Common myeloid progenitor, CD34-positive (primary cell): Measurements from ENCODE around the gene GRB10.
A peak's percentile ranks its signal among the peaks of the same experiment; 100 is the strongest.

Experiments used
- CTCF ChIA-PET: fragments of 350-600 bp; sonication (Branson Sonifier 250); formaldehyde crosslinking; loops from one replicate; lab custom pipeline; 2021; ENCODE audit warnings: antibody characterized with exemption; lab: Charles Lee
- POLR2A ChIA-PET: fragments of 350-600 bp; sonication (Branson Sonifier 250); formaldehyde crosslinking; loops from one replicate; lab custom pipeline; 2021; ENCODE audit warnings: antibody characterized with exemption; lab: Charles Lee
- DNase-seq, 3 donors: peaks; one replicate each; pipeline versions ENCODE4 v3.0.0 to v3.0.0-alpha.2; 2013
- H3K27ac ChIP-seq, 2 experiments: 1 replicate in 1 of 2; 2 replicates in 1 of 2; pipeline ENCODE4 v1.7.0; 2013; ENCODE audit warnings: inconsistent platforms in 2 of 2, low read length in 2 of 2, mild to moderate bottlenecking in 2 of 2, low read depth in 1 of 2, moderate library complexity in 1 of 2; ENCODE audit not compliant: severe bottlenecking in 2 of 2, insufficient read depth in 1 of 2, poor library complexity in 1 of 2
- H3K27me3 ChIP-seq, 5 experiments: replicated peaks in 2 of 5; 1 replicate in 3 of 5; 2 replicates in 2 of 5; pipeline versions ENCODE4 v1.6.1 to v1.7.0; 2013; ENCODE audit warnings: low read length in 4 of 5, mild to moderate bottlenecking in 2 of 5, moderate library complexity in 2 of 5, inconsistent platforms in 1 of 5; ENCODE audit not compliant: insufficient read depth in 5 of 5, control insufficient read depth in 4 of 5
- H3K36me3 ChIP-seq, 4 experiments: 1 replicate in 2 of 4; 2 replicates in 2 of 4; pipeline versions ENCODE4 v1.6.1 to v1.7.0; 2013; ENCODE audit warnings: low read length in 3 of 4, control low read depth in 1 of 4, mild to moderate bottlenecking in 1 of 4; ENCODE audit not compliant: control insufficient read depth in 4 of 4, insufficient read depth in 4 of 4
- H3K4me1 ChIP-seq, 4 experiments: 1 replicate in 3 of 4; 2 replicates in 1 of 4; pipeline versions ENCODE4 v1.6.1 to v1.7.1; 2013; ENCODE audit warnings: low read length in 3 of 4, mild to moderate bottlenecking in 3 of 4, control low read depth in 1 of 4, inconsistent platforms in 1 of 4, moderate library complexity in 1 of 4; ENCODE audit not compliant: control insufficient read depth in 4 of 4, insufficient read depth in 4 of 4; ENCODE audit errors: control extremely low read depth in 1 of 4
- H3K4me3 ChIP-seq, 7 experiments: 1 replicate in 4 of 7; 2 replicates in 3 of 7; pipeline versions ENCODE4 v1.5.1 to v1.7.0; 2013; ENCODE audit warnings: mild to moderate bottlenecking in 7 of 7, low read length in 6 of 7, moderate library complexity in 6 of 7, inconsistent platforms in 2 of 7, low read depth in 2 of 7, control low read depth in 1 of 7; ENCODE audit not compliant: insufficient read depth in 4 of 7, control insufficient read depth in 1 of 7; ENCODE audit errors: extremely low read depth in 1 of 7
- H3K9me3 ChIP-seq, 5 experiments: 1 replicate in 4 of 5; 2 replicates in 1 of 5; pipeline versions ENCODE4 v1.6.1 to v1.7.1; 2013; ENCODE audit warnings: low read length in 4 of 5, mild to moderate bottlenecking in 2 of 5, inconsistent platforms in 1 of 5, low read depth in 1 of 5, moderate library complexity in 1 of 5; ENCODE audit not compliant: control insufficient read depth in 4 of 5, insufficient read depth in 2 of 5; ENCODE audit errors: control extremely low read depth in 1 of 5
- WGBS: methylation state at CpG from one replicate; pipeline ENCODE4 v1.1.5; 2013; ENCODE audit not compliant: insufficient coverage; 5-methylcytosine and 5-hydroxymethylcytosine counted together

GRB10 gene

GRCh38 chr7:50795253-50795652 is 12.6 kb upstream of the GRB10 start:
- POLR2A ChIA-PET, result no interaction called here

GRCh38 chr7:50793947-50794570 is 11.4 kb upstream of the GRB10 start:
- peaks cover 0 to 7% (median 0%) of the 10 kb centered on the region in 5 experiments for H3K27me3 ChIP-seq
- H3K27ac ChIP-seq, result no peak overlapping the region
- H3K9me3 ChIP-seq, result no peaks in the 10 kb centered on the region
- peak overlapping the region in 6 of 7 experiments; percentile 13 to 79 (median 56) for H3K4me3 ChIP-seq
- no peak for DNase-seq
- POLR2A ChIA-PET, result no interaction called here
- 81% methylated on average over 12 of the region's 18 CpGs for WGBS
- H3K36me3 ChIP-seq, result no peaks in the 10 kb centered on the region
- CTCF ChIA-PET, result interaction anchor here (0.9 to 1.4 kb wide), 5 partner anchors 16 to 367 kb away, joined by 3 to 4 read pairs (median 3); no protein-coding TSS in a partner anchor
- H3K4me1 ChIP-seq, result peaks cover 0 to 28% (median 17%) of the 10 kb centered on the region in 4 experiments

More at GRCh38 chr7:50795253-50795652, 12.6 kb upstream of the GRB10 start:
- no peaks in the 10 kb centered on the region for H3K36me3 ChIP-seq
- DNase-seq, result no peak
- H3K27me3 ChIP-seq, result peaks cover 0 to 7% (median 0%) of the 10 kb centered on the region in 5 experiments
- H3K4me3 ChIP-seq, result no peak overlapping the region
- no peaks in the 10 kb centered on the region for H3K9me3 ChIP-seq
- 85% methylated on average over 2 of the region's 2 CpGs for WGBS
- no peak overlapping the region for H3K27ac ChIP-seq
- H3K4me1 ChIP-seq, result peaks cover 0 to 24% (median 17%) of the 10 kb centered on the region in 4 experiments
- CTCF ChIA-PET, result interaction anchor here (1.0 to 1.2 kb wide), 4 partner anchors 15 to 346 kb away, joined by 3 to 4 read pairs (median 3); no protein-coding TSS in a partner anchor

GRCh38 chr7:50793120-50793946 is 10.6 kb upstream of the GRB10 start:
- DNase-seq, result peak; percentile 43 to 76 (median 71)
- no peak overlapping the region for H3K27ac ChIP-seq
- H3K9me3 ChIP-seq, result peaks cover 0 to 6% (median 5%) of the 10 kb centered on the region in 5 experiments
- ChIA-PET CTCF (interaction anchor here (1.4 kb wide), 1 partner anchor 368 kb away, joined by 3 read pairs; no protein-coding TSS in a partner anchor), POLR2A (interaction anchor here (0.5 to 0.6 kb wide), 2 partner anchors 35 to 275 kb away, joined by 3 read pairs; no protein-coding TSS in a partner anchor)
- H3K36me3 ChIP-seq, result peaks cover 0 to under 1% (median 0%) of the 10 kb centered on the region in 4 experiments
- H3K4me3 ChIP-seq, result peak overlapping the region; percentile 56 to 86 (median 74)
- H3K4me1 ChIP-seq, result peaks cover 0 to 28% (median 17%) of the 10 kb centered on the region in 4 experiments
- peaks cover 0 to 7% (median 0%) of the 10 kb centered on the region in 5 experiments for H3K27me3 ChIP-seq
- under 1% methylated on average over 92 of the region's 113 CpGs for WGBS

GRCh38 chr7:50792342-50793119 is 9.8 kb upstream of the GRB10 start:
- CTCF ChIA-PET, result interaction anchor here (2.0 kb wide), 1 partner anchor 349 kb away, joined by 6 read pairs; no protein-coding TSS in a partner anchor
- Histone ChIP-seq H3K4me1 (peaks cover 0 to 28% (median 18%) of the 10 kb centered on the region in 4 experiments), H3K27me3 (peaks cover 0 to 7% (median 0%) of the 10 kb centered on the region in 5 experiments), H3K27ac (peak overlapping the region; percentile 33 to 83), H3K9me3 (peaks cover 0 to 11% (median 8%) of the 10 kb centered on the region in 5 experiments), H3K36me3 (peaks cover 0 to 3% (median under 1%) of the 10 kb centered on the region in 4 experiments), H3K4me3 (peak overlapping the region; percentile 56 to 86 (median 74))
- under 1% methylated on average over 74 of the region's 91 CpGs for whole genome bisulfite sequencing
- POLR2A ChIA-PET, result no interaction called here
- DNase-seq, result peak; percentile 47 to 78 (median 71)

GRCh38 chr7:50791938-50792341 is 9.2 kb upstream of the GRB10 start:
- peaks cover 0 to 12% (median 9%) of the 10 kb centered on the region in 5 experiments for H3K9me3 ChIP-seq
- peaks cover 0 to 7% (median 0%) of the 10 kb centered on the region in 5 experiments for H3K27me3 ChIP-seq
- H3K36me3 ChIP-seq, result peaks cover 0 to 4% (median 1%) of the 10 kb centered on the region in 4 experiments
- ChIA-PET CTCF (interaction anchor here (2.0 to 2.3 kb wide), 2 partner anchors 18 to 349 kb away, joined by 6 to 8 read pairs; no protein-coding TSS in a partner anchor), POLR2A (no interaction called here)
- H3K4me1 ChIP-seq, result peaks cover 0 to 28% (median 18%) of the 10 kb centered on the region in 4 experiments
- peak overlapping the region; percentile 33 to 83 for H3K27ac ChIP-seq
- peak in 2 of 3 donors; percentile 52 to 60 for DNase-seq
- 4% methylated on average over 8 of the region's 10 CpGs for WGBS
- H3K4me3 ChIP-seq, result peak overlapping the region; percentile 56 to 86 (median 74)

- Histone ChIP-seq H3K4me3 (peak overlapping the region in 6 of 7 experiments; percentile 65 to 86 (median 74)), H3K27ac (peak overlapping the region; percentile 33 to 83), H3K4me1 (peaks cover 0 to 28% (median 18%) of the 10 kb centered on the region in 4 experiments), H3K9me3 (peaks cover 1 to 12% (median 10%) of the 10 kb centered on the region in 5 experiments), H3K27me3 (peaks cover 0 to 7% (median 0%) of the 10 kb centered on the region in 5 experiments), H3K36me3 (peaks cover 0 to 4% (median 1%) of the 10 kb centered on the region in 4 experiments)
- ChIA-PET CTCF (interaction anchor here (2.0 to 2.3 kb wide), 2 partner anchors 18 to 350 kb away, joined by 6 to 8 read pairs; no protein-coding TSS in a partner anchor), POLR2A (no interaction called here)
- WGBS, result 65% methylated on average over 5 of the region's 5 CpGs
- no peak for DNase-seq
Measured at GRCh38 chr7:50791363-50791937, 8.8 kb upstream of the GRB10 start.
